ENCODE data around the gene C12orf60.
"Not testable (repeated sequence)": the region's sequence is repeated elsewhere in the genome, so short reads cannot be mapped to it uniquely, and the experiment has no call there.

C12orf60 gene

GRCh38 chr12:14803011-14803829 is at the start of gene C12orf60, which contains the start of gene WBP11:
C12orf60 (plus strand) TSS chr12:14803670; CDS start chr12:14822936, 19,266 bp downstream.
WBP11 (minus strand) TSS chr12:14803478; CDS start chr12:14801383, 2,095 bp downstream.
- DNase-seq = peak; percentile 84

GRCh38 chr12:14756334-14757143 is 46.9 kb upstream of the C12orf60 start:
- DNase-seq = no peak

GRCh38 chr12:14759711-14760280 is 43.7 kb upstream of the C12orf60 start:
- not testable (repeated sequence) for DNase-seq

GRCh38 chr12:14765398-14765797 is 38.1 kb upstream of the C12orf60 start:
- DNase-seq = no peak

- DNase-seq = not testable (repeated sequence)
These were observed 37.5 kb upstream of the C12orf60 start for GRCh38 chr12:14766020-14766419.

GRCh38 chr12:14766649-14767215 is 36.7 kb upstream of the C12orf60 start:
- no peak for DNase-seq

- no peak for DNase-seq
These were observed 35.9 kb upstream of the C12orf60 start for GRCh38 chr12:14767617-14768016.

- DNase-seq = no peak
These were observed 34.6 kb upstream of the C12orf60 start for GRCh38 chr12:14768823-14769405.

GRCh38 chr12:14769466-14769968 is 34.0 kb upstream of the C12orf60 start:
- no peak for DNase-seq

- peak; percentile 38 for DNase-seq
These were observed 33.4 kb upstream of the C12orf60 start for GRCh38 chr12:14769969-14770495.

GRCh38 chr12:14770496-14771461 is 32.7 kb upstream of the C12orf60 start:
- peak; percentile 59 for DNase-seq

GRCh38 chr12:14771651-14772137 is 31.8 kb upstream of the C12orf60 start:
- DNase-seq = no peak

GRCh38 chr12:14772946-14773345 is 30.5 kb upstream of the C12orf60 start:
- DNase-seq = no peak

GRCh38 chr12:14773685-14774073 is 29.8 kb upstream of the C12orf60 start:
- no peak for DNase-seq

- DNase-seq = no peak
These were observed 29.2 kb upstream of the C12orf60 start for GRCh38 chr12:14774074-14774905.

GRCh38 chr12:14774906-14775635 is 28.4 kb upstream of the C12orf60 start:
- DNase-seq = no peak

GRCh38 chr12:14775636-14775980 is 27.9 kb upstream of the C12orf60 start:
- DNase-seq = no peak

- no peak for DNase-seq
These were observed 27.1 kb upstream of the C12orf60 start for GRCh38 chr12:14776236-14776961.

GRCh38 chr12:14777271-14777670 is 26.2 kb upstream of the C12orf60 start:
- DNase-seq = no peak

All from NCI-H2171 (cell line).